ENCODE measurements around the gene RNF215.
"Not testable (repeated sequence)": the region's sequence is repeated elsewhere in the genome, so short reads cannot be mapped to it uniquely, and the experiment has no call there.

GRCh38 chr22:30401024-30401423 lies 13.8 kb upstream of the RNF215 start:
- TF ChIP-seq CTCF (IDR thresholded peaks at IDR 0.05; ENCODE audit: insufficient read depth, low read depth, low read length); EZH2 (IDR thresholded peaks at IDR 0.05; ENCODE audit: insufficient read depth, low read length): not testable (repeated sequence)
